B cell (primary cell): Measurements from ENCODE around the gene AP3S1. TPM values are rescaled to one million over a fixed set of nuclear protein-coding genes. Genes with fewer than 3 reads are reported as not detected.

Experiments
- ATAC-seq: fragments of 200-7000 bp; cut with Tn5 transposase; one replicate; pipeline ENCODE4 v1.10.0; 2021; ENCODE audit warnings: low read depth, mild to moderate bottlenecking, moderate number of reproducible peaks, moderate library complexity
- CTCF ChIA-PET: fragments of 350-600 bp; sonication (Branson Sonifier 250); formaldehyde crosslinking; loops from one replicate; lab custom pipeline; 2021; ENCODE audit warnings: antibody characterized with exemption, inconsistent platforms; lab: Charles Lee
- POLR2A ChIA-PET: fragments of 350-600 bp; sonication (Branson Sonifier 250); formaldehyde crosslinking; loops from one replicate; lab custom pipeline; 2021; ENCODE audit warnings: antibody characterized with exemption; lab: Charles Lee
- DNase-seq: peaks from one replicate; pipeline ENCODE4 v3.0.0; 2013
- H2AFZ ChIP-seq: 2 replicates; pipeline ENCODE4 v1.6.1; 2012; ENCODE audit warnings: mild to moderate bottlenecking, low read depth, low read length; ENCODE audit not compliant: insufficient read depth, poor library complexity, severe bottlenecking
- H3K27ac ChIP-seq, 2 donors: 1 replicate in 1 of 2; 2 replicates in 1 of 2; pipeline ENCODE4 v1.5.1; 2012 to 2013; ENCODE audit warnings: low read length in 2 of 2, mild to moderate bottlenecking in 2 of 2, moderate library complexity in 1 of 2
- H3K27me3 ChIP-seq, 4 experiments: fragments of 200-600 bp in 1 of 4; sonication (generic) in 1 of 4; replicated peaks in 1 of 4; 1 replicate in 2 of 4; 2 replicates in 2 of 4; pipeline versions ENCODE4 v1.6.1 to v1.7.0; 2013 to 2016; ENCODE audit warnings: low read length in 3 of 4, mild to moderate bottlenecking in 2 of 4, mixed read lengths in 1 of 4, moderate library complexity in 1 of 4; ENCODE audit not compliant: insufficient read depth in 4 of 4, control insufficient read depth in 3 of 4; ENCODE audit errors: control extremely low read depth in 1 of 4
- H3K36me3 ChIP-seq, 2 experiments: replicated peaks in 1 of 2; 1 replicate in 1 of 2; 2 replicates in 1 of 2; pipeline versions ENCODE4 v1.6.1 to v1.7.1; 2013; ENCODE audit warnings: low read length in 1 of 2; ENCODE audit not compliant: insufficient read depth in 2 of 2, control insufficient read depth in 1 of 2; ENCODE audit errors: control extremely low read depth in 1 of 2, extremely low read depth in 1 of 2
- H3K4me1 ChIP-seq, 2 donors: fragments of 200-600 bp in 1 of 2; sonication (generic) in 1 of 2; 1 replicate in 1 of 2; 2 replicates in 1 of 2; pipeline versions ENCODE4 v1.5.1 to v1.6.1; 2013 to 2017; ENCODE audit warnings: low read length in 2 of 2; ENCODE audit not compliant: control insufficient read depth in 2 of 2, insufficient read depth in 2 of 2
- H3K4me2 ChIP-seq: replicated peaks from 2 replicates; pipeline ENCODE3; 2012; ENCODE audit warnings: mild to moderate bottlenecking, low read depth, low read length; ENCODE audit not compliant: poor library complexity, severe bottlenecking
- H3K4me3 ChIP-seq, 5 experiments: fragments of 200-600 bp in 1 of 5; sonication (generic) in 1 of 5; 1 replicate in 3 of 5; 2 replicates in 2 of 5; pipeline versions ENCODE4 v1.5.1 to v1.7.0; 2011 to 2016; ENCODE audit warnings: low read length in 4 of 5, mild to moderate bottlenecking in 4 of 5, low read depth in 2 of 5, control low read depth in 1 of 5, moderate library complexity in 1 of 5; ENCODE audit not compliant: insufficient read depth in 1 of 5; ENCODE audit errors: control extremely low read depth in 1 of 5, extremely low read depth in 1 of 5
- H3K79me2 ChIP-seq: fragments of 200-600 bp; sonication (generic); one replicate; pipeline ENCODE4 v1.6.0; 2016; ENCODE audit warnings: low read length; ENCODE audit not compliant: control insufficient read depth, insufficient read depth
- H3K9ac ChIP-seq: fragments of 200-600 bp; sonication (generic); 2 replicates; pipeline ENCODE4 v1.6.1; 2017; ENCODE audit warnings: mild to moderate bottlenecking, low read length, moderate library complexity
- H3K9me3 ChIP-seq, 3 donors: one replicate each; pipeline versions ENCODE4 v1.6.1 to v1.7.1; 2013; ENCODE audit warnings: low read length in 2 of 3; ENCODE audit not compliant: control insufficient read depth in 2 of 3, insufficient read depth in 1 of 3; ENCODE audit errors: control extremely low read depth in 1 of 3
- H4K20me1 ChIP-seq: 2 replicates; pipeline ENCODE4 v1.6.0; 2012; ENCODE audit warnings: mild to moderate bottlenecking, low read length; ENCODE audit not compliant: insufficient read depth, control insufficient read depth, poor library complexity, severe bottlenecking
- H3K27ac Mint-ChIP-seq: one replicate; pipeline ENCODE4 v1.8.0; 2021; ENCODE audit warnings: mixed read lengths
- H3K27me3 Mint-ChIP-seq: one replicate; pipeline ENCODE4 v1.8.0; 2021; ENCODE audit warnings: mixed read lengths
- H3K4me1 Mint-ChIP-seq: one replicate; pipeline ENCODE4 v1.8.0; 2021; ENCODE audit warnings: mixed read lengths
- H3K4me3 Mint-ChIP-seq: one replicate; pipeline ENCODE4 v1.8.0; 2021; ENCODE audit warnings: mixed read lengths
- H3K9me3 Mint-ChIP-seq: one replicate; pipeline ENCODE4 v1.8.0; 2022; ENCODE audit warnings: mixed read lengths; ENCODE audit not compliant: insufficient read depth
- CTCF ChIP-seq: fragments of 200-600 bp; IDR thresholded peaks from one replicate; pipeline ENCODE4 v1.8.0; 2022; ENCODE audit warnings: antibody characterized with exemption, mild to moderate bottlenecking
- EZH2 ChIP-seq: IDR thresholded peaks from 2 replicates; pipeline ENCODE4 v1.6.1; 2012; ENCODE audit warnings: borderline replicate concordance, low read depth, mild to moderate bottlenecking, moderate library complexity, low read length; ENCODE audit not compliant: insufficient read depth, poor library complexity, severe bottlenecking
- WGBS: methylation state at CpG from one replicate; pipeline ENCODE4 v1.1.5; 2013; ENCODE audit warnings: missing lambda C conversion rate; ENCODE audit not compliant: insufficient coverage; 5-methylcytosine and 5-hydroxymethylcytosine counted together
- intact Hi-C: fragments of 100-400 bp; cut with micrococcal nuclease; formaldehyde crosslinking; loops from one replicate; pipeline ENCODE4 v1.10.0; 2022
- polyA plus RNA-seq: library from polyadenylated mRNA; depleted of rRNA; stranded (reverse); fragments of >200 nt; gene quantifications from 2 replicates; pipeline ENCODE4 v1.2.3, GENCODE V29; 2012
- total RNA-seq, 2 donors: library from RNA; stranded (reverse); fragments of 120-200 nt in 1 of 2; gene quantifications; 1 replicate in 1 of 2; 2 replicates in 1 of 2; pipeline versions ENCODE4 v1.2.3 to v1.2.4, GENCODE V29; 2013 to 2022

AP3S1 gene
- total and polyA plus RNA-seq, 2 donors (not counting 1 experiment from before 2014, with no cell fraction given) = 12.8 to 47.6 TPM

DNA sequence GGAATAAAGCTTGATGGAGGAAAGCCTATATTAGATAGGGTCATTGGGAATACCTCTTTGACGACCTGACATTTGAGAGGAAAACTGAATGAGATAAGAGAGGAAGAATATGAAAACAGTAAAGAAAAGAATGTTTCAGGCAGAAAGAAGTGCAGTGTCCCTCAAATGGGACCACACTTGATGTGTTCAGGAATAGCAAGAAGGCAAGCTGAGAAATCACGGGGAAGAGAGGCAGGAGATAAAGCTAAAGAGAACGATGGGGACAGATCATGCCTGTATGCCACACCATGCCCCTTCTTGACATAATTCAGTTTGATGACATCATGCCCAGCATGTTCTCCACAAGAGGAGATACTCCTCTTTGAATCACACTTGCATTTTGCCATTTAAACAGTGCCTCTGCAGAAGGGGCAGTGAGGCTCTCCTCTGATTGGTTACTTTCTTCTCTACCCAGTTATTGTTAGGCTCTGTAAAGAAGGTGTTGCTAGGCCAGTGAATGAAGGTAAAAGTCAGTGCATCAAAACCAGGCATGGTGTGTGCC is 7.6 kb downstream of the AP3S1 start:
- H2AFZ ChIP-seq = no peak overlapping the region
- H3K4me3 ChIP-seq = no peak overlapping the region
- peaks cover 88% of the 10 kb centered on the region for H3K79me2 ChIP-seq
- Mint-ChIP-seq H3K27ac (no peak overlapping the region), H3K9me3 (peaks cover 4% of the 10 kb centered on the region), H3K4me1 (peaks cover 19% of the 10 kb centered on the region), H3K4me3 (no peak overlapping the region), H3K27me3 (no peaks in the 10 kb centered on the region)
- H3K27me3 ChIP-seq = no peaks in the 10 kb centered on the region
- H3K4me1 ChIP-seq = peaks cover 8 to 9% of the 10 kb centered on the region in 2 donors
- TF ChIP-seq EZH2 (no peak), CTCF (no peak)
- ChIA-PET POLR2A (no interaction called here), CTCF (interaction anchor here (0.6 to 1.2 kb wide), 3 partner anchors 15 to 288 kb away, joined by 3 read pairs; no protein-coding TSS in a partner anchor)
- H3K9me3 ChIP-seq = peaks cover 0 to 6% (median 0%) of the 10 kb centered on the region in 3 donors
- H4K20me1 ChIP-seq = peaks cover 10% of the 10 kb centered on the region
- ATAC-seq (no peak), DNase-seq (no peak)
- H3K36me3 ChIP-seq = no peaks in the 10 kb centered on the region
- no peak overlapping the region for H3K27ac ChIP-seq
- no peak overlapping the region for H3K9ac ChIP-seq
- WGBS = 100% methylated on average over 2 of the region's 3 CpGs
- intact Hi-C loops = no loop called here
- H3K4me2 ChIP-seq = no peak overlapping the region

DNA sequence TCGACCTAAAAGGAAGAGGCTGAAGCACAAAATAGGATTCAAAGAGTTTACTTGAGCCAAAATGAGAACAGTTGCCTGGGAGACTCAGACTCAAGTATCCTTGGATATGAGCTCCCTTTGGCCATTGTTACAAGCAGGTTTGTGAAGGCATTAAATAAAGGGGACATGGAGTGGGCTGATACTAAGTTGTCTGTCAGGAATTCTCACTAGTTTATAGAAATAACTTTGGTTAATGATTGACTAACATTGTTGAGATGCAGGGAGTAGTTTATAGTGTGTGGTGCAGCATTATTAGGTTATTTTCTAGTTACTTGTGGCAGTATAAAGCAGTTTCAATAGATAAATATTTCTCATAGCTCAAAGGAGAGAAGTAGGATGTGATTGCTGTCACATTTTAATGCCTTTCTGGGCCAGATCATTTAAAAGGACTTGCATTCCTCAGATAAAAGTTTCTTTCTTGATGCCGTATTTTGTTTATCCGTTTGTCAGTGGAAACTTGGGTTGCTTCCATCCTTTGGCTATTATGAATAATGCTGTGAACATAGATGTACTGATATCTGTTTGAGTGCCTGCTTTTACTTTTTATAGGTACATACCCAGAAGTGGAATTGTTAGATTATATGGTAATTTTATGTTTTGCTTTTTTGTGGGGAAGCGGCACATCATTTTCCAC is 9.1 kb downstream of the AP3S1 start:
- Mint-ChIP-seq H3K9me3 (peaks cover 4% of the 10 kb centered on the region), H3K27ac (no peak overlapping the region), H3K4me3 (no peak overlapping the region), H3K4me1 (peaks cover 8% of the 10 kb centered on the region), H3K27me3 (no peaks in the 10 kb centered on the region)
- POLR2A ChIA-PET = no interaction called here
- CTCF ChIA-PET = no interaction called here
- H3K27me3 ChIP-seq = no peaks in the 10 kb centered on the region
- no peaks in the 10 kb centered on the region for H3K4me1 ChIP-seq
- H2AFZ ChIP-seq = no peak overlapping the region
- H3K9ac ChIP-seq = no peak overlapping the region
- intact Hi-C loops = no loop called here
- H3K4me3 ChIP-seq = no peak overlapping the region
- no peak overlapping the region for H3K27ac ChIP-seq
- peaks cover 0 to 6% (median 0%) of the 10 kb centered on the region in 3 donors for H3K9me3 ChIP-seq
- H3K4me2 ChIP-seq = no peak overlapping the region
- no peak for ATAC-seq
- TF ChIP-seq EZH2 (no peak), CTCF (no peak)
- H4K20me1 ChIP-seq = peaks cover 10% of the 10 kb centered on the region
- WGBS = 100% methylated on average over 2 of the region's 4 CpGs
- no peak for DNase-seq
- H3K36me3 ChIP-seq = no peaks in the 10 kb centered on the region
- peaks cover 91% of the 10 kb centered on the region for H3K79me2 ChIP-seq
